Superior temporal gyrus (tissue), 1 donor: ENCODE data around the gene SHQ1.
"Not testable (repeated sequence)": the region's sequence is repeated elsewhere in the genome, so short reads cannot be mapped to it uniquely, and the experiment has no call there.

Experiments
- DNase-seq: peaks from one replicate; pipeline ENCODE4 v3.0.0-alpha.2; 2016; ENCODE audit errors: extremely low spot score

Gene SHQ1

DNA sequence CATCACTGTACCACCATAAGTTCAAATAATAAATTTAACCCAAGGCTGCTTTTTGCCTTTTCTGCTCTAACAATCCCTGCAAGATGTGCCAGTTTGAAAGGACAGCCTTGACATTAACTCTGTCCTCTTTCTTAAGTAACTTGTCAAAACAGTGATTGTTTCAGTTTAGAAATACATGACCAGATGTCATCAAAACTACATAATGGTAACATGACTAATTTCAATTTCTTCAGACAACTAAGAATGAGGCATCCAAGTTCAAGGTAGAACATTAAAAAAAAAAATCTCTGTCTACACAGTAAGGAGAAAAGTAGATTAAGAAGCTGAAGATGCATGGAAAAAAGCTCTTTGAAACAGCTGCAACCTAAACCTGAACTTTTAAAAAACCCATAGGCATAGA, 47.4 kb downstream of the SHQ1 start:
- DNase-seq: no peak

DNA sequence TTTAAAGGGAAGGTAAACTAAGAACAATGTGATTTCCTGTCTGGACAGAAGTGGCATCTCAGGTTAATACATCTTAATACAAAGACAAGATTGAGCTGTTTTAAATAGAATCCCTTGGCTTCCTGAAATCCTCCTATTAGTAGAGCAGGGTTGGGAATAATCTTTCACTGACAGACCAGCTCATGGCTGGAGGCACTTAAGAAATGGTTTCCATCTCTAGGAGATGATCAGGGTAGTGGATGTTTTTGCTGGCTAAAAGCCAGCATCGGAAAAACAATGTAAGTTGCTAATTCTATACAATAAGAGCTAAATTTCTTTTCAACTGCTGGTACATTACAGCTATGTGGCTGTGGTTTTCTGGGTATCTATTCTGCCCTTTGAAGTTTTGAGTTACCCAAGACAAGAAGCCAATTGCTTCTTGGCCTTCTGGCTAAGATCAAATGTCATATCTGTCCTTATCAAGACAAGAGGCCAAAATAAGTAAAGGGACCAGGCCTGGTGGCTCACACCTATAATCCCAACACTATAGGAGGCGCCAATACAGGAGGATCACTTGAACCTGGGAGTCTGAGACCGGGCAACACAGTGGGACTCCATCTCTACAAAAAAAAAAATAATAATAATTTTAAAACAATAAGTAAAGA, 49.6 kb downstream of the SHQ1 start:
- no peak for DNase-seq

DNA sequence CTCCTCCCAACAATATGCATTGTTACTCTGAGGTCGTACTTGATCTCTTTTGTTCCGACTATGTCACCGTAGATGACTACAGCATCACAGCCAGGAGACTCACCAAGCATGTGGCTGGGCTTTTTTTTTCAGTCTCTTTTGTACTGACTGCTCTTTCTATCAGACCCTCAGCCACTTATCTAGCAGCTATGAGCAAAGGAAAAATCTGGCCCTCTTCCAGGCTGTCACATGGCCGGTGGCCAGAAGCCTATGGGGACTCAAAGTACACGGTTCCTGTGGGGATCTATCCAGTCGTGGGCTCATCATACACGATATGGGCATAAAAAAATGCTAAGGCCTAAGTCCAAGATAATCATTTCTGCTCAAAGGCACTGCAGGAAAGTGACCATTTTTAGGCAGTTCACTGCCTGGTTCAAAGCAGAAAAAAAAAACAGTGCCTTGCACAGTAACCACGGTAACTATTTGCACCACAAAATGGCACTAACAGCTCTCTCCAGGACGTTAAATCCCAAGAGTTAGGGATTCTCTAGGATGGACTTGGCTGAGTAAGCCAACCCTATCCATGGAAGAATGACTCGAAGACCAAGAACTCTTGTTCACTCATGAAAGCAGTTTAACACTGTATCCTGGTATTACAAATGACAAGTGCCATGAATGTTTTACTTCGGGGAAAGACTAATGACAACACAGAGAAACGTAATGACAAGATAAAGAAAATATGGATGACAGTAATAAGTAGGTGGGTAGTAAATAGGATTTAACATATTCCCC, 50.3 kb downstream of the SHQ1 start:
- no peak for DNase-seq

DNA sequence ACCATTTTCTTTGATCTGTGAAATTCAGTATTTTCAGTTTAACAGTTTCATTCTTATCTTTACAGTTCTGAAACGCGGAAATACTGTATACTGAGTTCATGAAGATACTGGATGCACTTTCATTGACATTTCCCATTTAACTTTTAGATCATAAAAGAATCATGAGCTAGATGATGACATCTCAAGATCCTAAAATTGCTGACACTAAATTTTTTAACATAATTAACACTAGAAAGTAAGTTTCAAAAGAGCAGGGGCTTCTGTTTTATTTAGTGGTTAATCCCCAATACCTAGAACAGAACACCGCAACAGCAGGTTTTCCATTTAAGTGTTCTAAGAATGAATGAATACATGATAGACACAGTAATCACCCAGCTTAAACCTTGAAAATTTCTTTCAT, 54.2 kb downstream of the SHQ1 start:
- no peak for DNase-seq

DNA sequence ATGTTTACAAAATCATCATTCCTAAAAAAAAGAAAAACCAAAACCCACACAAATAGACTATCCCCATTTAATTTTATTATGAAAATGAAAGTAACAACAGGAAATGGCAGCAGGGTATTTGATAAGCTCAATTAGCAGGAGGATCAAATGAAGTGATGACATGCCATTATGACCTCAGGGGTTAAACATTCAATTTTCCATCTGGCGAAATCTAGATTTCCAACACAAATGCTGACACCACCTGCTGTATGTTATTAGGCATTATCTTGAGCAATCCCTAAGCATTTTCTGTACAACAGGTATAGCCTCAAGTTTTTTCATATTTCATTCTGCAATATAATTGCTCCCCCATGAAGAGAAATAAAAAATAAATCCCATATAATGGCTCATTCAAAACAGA, 57.1 kb downstream of the SHQ1 start:
- no peak for DNase-seq

DNA sequence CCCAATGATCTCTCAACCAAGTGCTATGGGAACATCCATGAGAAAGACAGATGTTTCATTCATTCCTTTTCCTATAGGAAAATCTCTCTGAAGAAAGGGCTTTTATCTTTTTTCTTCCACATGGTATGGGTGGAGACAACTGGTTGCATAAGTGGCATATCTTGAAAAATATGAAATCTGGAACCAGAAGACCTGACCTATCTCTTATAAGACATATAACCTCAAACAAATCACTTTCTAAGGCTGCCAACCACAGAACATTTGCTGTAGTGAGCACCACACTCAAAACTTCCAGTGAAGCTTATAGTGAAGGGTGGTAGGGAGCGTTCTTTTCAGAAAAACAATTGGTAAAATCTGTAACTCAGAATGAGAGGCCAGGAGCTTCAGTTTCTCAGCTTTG, 58.5 kb downstream of the SHQ1 start:
- DNase-seq: no peak

DNA sequence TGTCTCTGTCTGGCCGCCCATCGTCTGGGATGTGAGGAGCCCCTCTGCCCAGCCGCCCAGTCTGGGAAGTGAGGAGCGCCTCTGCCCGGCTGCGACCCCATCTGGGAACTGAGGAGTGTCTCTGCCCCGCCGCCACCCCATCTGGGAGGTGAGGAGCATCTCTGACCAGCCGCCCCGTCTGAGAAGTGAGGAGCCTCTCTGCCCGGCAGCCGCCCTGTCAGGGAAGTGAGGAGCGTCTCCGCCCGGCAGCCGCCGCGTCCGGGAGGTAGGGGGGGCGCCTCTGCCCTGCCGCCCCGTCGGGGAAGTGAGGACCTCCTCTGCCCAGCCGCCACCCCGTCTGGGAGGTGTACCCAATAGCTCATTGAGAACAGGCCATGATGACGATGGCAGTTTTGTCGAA, 60.0 kb downstream of the SHQ1 start:
- not testable (repeated sequence) for DNase-seq

DNA sequence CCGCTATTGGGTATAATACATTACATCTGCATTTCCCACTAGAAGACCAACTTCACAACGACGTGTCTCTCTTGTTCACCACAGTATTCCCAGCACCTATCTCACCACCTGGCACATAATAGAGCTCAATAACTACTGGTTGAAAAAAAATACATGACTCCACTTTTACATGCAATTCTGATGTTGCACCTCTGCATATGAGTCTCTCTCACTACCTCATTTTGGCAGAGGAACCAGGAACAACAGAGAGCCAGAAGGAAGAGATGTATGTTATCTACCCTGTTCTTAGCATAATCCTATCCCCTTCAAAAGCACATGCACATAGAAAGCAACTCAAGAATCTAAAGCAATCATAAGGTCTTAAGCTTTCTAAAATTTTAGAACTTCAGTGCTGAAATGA, 61.6 kb downstream of the SHQ1 start:
- no peak for DNase-seq

DNA sequence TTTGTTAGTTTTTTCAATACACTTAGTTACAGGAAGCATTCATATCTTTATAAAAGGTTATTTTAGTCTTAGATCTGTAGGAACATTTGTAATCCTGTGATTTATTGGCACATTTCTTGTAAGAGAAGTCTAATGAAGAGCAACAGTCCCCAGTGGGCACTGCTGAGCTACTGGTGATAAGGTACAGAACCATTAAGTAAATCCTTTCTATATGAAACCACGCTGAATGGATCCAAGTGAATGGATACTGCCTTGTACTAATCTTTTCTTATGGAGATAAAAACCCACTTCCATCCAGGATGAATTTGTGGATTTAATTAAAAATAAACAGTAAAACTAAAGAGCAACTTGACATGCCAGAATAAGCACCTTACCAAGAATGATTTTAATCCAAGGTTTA, 64.0 kb downstream of the SHQ1 start:
- no peak for DNase-seq

DNA sequence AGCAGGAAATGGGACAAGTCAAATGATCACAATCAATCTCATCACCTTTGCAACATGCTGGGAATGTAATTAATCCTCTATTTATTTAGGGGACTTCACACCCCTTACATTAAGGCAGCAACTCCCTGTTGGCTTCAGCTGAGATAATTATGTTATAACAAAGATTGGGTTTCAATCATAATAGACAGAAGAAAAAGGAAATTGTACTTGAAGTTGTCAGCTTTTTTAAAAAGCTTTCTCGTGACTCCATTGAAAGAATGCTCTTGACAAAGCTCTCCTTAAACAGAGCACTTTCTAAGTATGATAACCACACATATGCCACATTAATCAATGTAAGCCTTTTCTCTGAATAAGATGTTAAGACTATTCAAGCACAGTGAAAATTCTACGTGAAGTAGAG, 65.7 kb downstream of the SHQ1 start:
- no peak for DNase-seq

DNA sequence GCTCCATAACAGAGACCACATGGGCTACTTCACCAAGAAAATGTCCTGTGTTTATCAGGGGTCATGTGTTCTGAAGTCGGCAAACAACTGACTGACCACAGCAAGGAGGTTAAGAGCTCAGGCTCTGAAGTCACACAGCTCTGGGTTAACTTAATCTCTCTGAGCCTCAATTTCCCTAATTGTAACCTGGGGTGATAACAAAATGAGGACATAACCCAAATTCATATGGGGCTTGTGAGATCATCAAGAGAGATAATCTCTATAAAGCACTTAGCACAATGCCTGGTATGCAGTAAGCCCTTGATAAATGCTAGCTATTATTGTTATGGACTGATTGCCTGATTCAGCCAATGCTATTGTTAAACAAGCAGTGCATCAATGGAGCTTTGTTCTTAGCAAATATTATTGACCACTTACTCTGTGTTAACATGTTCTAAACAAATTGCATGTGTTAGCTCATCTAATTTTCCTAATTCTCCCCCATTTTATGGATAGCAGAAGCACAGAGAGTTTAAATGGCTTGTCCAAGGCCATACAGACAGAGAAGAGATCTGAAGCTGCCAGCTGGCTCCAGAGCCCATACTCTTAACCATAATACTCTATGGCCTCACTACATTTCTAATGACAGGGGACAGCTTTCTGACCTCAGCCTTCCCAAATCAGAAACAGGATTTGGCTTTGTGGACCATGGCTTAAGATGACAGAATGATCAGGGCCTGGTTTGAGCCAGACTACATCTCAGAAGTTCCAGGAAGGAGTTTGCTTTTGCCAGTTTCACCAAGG, 78.3 kb downstream of the SHQ1 start:
- DNase-seq: no peak

DNA sequence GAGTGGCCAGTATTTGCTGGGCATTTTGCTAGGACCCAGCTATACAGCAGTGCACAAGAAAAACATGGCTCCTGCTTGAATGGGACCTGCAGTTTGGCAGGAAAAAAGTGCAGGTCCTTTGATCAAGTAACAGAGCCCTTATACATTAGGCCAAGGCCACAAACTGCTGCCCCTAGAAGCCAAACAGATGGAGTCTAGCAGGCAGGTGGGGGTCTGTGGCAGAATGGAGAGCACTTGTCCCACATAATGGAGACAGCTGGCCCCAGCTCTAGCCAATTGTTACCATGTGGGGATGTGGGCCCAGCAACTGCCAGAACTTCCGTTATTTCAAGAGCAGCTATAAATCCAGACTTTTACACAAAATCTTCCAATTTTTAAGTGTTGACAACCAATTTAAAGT, 79.3 kb downstream of the SHQ1 start:
- no peak for DNase-seq

DNA sequence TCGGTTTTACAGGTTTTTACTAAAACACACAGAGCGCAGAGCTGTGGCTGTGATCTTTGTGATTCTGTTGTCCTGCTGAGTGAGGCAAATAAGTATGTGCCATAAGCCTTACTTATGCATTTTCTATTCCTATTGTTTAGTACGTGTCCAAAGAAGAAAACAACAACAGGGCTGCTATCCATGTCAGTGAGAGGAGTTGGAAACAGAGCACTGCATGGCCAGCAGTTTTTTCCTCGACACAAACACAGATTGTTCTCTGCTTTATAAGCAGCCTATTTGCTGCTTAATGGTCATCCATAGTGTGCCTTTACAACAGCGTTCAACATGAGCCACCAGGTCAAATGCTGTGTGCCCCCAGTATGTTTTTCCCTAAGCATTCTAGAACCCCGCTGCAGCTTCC, 79.8 kb downstream of the SHQ1 start:
- no peak for DNase-seq

DNA sequence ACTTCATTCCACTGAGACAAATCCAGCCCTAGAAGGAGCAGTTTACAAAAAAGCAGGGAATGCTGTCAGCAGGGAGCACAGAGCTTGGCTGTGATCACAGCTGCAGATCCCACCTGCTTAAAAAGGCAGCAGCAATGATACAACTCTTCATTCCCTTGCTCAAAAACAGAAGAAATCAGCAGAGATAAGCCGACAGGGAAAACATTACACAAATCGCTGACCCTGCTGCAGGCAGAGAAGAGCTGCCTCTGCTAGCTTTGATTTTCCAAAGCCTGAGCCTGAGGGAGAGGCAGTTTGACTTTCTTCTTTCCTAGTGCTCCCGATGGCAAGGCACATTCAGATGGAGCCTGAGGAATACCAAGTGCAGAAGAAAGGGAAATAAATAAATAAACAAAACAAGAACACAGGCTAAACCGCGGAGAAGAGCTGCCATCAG, 80.2 kb downstream of the SHQ1 start:
- DNase-seq: peak; percentile 71

DNA sequence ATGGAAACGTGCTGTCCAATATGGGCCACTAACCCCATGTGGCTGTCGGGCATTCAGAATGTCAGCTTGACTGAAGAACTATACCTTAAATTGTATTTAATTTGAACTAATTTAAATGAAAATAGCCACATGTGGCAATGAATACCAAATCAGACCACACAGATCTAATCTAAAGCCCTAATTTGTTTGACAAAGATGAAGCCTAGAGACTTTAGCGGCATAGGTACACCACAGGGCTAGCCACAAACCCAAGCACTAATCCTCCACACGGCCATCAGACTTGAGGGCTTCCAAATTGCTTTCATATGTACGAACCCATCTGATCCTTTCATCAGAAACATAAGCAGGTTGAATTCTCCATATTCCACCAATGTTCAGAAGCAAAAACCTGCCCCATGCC, 81.4 kb downstream of the SHQ1 start:
- no peak for DNase-seq

DNA sequence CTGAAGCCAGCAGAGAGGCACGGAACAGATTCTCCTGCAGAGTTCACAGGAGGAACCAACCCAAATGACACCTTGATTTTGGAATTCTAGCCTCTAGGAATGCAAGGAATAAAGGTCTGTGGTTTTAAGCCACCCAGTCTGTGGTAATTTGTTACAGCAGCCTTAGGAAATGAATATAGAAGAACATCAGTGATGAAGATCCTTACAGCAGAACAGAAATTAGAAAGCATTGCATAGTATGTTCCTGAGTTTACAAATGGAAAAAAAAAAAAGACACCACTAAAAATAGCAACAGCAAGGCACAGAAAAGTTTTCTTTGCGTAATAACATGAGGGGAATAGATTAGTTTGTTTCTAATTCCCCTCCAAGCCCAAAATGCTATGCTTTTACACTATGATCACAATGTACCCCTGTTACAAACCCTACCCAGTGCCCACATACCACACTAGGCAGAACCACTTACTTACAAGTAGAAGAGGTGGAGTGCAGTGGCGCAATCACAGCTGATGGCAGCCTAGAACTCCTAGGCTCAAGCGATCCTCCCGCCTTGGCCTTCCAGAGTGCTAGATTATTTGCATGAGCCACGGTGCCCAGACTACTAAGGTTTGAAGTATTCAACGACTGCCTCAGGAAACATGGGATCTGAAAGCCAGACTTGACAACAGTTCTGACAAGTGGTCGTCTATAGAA, 84.3 kb downstream of the SHQ1 start:
- no peak for DNase-seq

DNA sequence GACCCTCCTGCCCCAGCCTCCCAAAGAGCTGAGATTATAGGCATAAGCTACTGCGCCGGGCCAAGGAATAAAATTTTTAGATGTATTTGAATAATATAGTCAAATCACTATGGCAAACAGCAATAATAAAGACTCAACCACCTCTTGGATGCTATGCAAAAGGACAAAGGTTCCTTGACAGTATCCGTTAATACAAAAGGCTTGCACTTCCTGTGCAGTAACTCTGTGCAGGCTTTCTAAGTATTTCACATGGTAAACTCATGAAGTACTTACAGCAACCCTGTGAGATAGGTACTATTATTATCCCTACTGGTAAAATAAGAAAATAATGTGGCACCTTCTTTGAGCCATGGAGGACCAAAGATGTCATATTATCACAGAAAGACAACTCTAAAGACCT, 86.8 kb downstream of the SHQ1 start:
- DNase-seq: no peak

DNA sequence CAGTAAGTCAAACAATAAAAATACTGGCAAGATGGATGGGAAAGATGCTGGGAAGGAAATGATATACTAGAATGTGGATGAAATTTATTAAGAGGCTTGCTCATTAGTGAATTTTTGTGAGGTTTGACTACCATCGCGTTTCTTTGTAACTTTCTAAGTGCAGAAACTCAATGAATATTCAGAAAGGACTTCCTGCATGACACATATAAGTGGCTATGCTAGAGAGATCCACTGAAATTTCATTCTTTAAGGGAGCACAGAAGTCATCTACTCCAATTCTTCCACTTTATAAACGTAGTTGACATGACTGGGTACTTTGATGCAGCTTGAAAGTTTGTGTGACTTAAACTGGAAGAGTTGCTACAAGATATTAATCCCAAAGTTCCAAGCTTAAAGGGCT, 88.0 kb downstream of the SHQ1 start:
- DNase-seq: no peak

DNA sequence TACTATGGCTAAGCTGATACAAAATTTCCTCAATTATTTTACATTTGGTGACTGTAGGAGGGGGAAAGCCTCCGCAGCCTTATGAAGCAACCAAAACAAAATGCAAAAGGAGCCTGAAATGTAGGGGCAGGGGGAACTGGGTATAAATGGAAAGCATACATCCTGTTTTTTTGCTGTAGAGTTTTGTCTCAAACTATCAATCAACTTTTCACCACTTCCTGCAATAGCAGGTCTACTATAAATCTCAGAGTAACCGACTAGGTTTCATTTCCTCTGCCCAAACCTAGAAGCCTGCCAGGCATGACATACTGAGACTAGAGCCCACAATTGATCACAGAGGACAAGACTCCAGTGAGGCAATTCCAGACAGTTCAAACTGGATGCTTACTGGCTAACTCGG, 91.3 kb downstream of the SHQ1 start:
- DNase-seq: no peak

DNA sequence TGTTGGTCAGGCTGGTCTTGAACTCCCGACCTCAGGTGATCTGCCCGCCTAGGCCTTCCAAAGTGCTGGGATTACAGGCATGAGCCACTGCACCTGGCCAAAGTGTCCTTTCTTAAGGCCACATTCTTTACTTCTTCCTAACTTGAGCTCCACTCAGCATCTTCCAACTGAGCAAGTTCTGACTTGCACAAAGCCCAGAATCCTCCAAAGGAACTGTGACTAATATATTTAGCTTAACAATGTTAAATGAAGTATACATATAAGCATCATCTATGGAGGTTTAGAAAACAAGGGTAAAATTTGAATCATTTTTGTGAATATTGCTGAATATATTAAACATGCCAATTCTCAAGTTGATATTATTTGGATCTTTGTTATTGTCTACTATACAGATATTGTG, 93.7 kb downstream of the SHQ1 start:
- DNase-seq: no peak

DNA sequence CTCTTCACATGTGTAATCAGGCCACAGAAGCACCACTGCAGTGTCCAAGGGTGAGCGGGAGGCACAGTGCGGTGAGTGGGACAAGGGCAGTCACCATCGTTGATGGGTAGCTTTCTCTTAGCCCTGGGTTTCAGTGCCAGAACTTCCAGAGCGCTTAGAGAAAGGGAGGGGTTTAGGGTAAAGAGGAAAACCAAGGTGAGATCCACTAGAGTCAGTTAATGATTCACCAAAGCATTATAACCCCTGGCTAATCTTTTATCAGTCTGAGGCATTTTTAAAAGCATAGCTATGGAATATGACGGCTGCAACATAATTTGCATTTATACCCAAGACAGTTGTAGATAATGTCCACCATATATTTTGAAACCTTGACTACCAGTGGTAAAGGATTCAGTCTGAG, 94.8 kb downstream of the SHQ1 start:
- DNase-seq: no peak

DNA sequence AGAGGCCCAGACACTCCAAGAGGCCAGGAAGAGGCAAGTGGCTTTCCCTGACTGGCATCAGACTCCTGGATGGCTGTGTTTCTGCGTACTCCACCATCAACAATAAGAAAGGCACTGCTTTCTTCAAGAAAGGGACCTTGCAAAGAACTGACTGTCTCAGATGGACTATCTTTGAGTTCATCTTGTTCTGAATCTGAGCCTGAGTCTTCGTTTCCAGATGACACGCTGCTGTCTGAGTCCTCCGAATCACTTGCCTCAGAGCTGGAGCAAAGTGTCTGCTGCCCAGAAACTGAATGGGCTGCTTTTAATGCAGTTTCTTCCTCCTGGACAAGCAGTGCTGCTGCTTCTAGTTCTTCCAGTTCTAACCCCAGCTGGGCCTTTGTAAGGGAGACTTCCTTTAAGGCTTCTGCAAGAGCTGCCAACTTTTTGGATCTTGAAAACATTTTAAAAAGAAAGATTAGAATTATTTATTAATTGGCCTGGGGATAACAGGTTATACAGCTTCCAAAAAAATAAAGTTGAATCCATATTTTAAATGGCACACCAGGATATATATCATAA, 97.8 kb downstream of the SHQ1 start:
- DNase-seq: no peak
